Measurements from ENCODE around the gene ECT2. TPM values are rescaled to one million over a fixed set of nuclear protein-coding genes. Genes with fewer than 3 reads are reported as not detected.

ECT2 gene
- total and polyA plus RNA-seq, 2 of the 8 experiments (the other 6 are each of a cell fraction or from before 2014, with no cell fraction given), result 19.5 to 88.7 TPM

DNA sequence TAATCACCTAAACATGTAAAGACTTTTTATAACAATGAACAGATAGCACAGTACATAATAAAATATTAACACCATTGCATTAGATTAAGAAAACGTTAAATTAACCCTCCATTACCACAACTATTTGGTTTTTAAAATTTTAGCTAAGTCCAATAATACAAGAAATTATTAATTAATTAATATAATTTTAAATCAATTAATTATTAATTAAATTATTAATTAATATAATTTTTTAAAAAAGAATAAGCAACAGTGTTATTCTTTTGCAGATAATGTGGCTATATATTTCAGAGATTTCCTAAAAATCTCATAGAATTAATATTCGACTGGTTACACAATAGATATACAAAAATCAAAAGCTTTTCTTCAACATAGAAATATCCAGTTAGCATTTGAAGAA is 82.5 kb downstream of the ECT2 start (continued):
- TF ChIP-seq CHD7 (IDR thresholded peaks at IDR 0.05; ENCODE audit: insufficient replicate concordance, low read length), result no peak
